Uterus (tissue), 2 donors: ENCODE measurements around the gene CD96.

Source experiments
- POLR2A ChIP-seq, 2 donors: fragments of 450-650 bp; IDR thresholded peaks; one replicate each; pipeline ENCODE4 v1.6.1; 2016; ENCODE audit warnings: antibody characterized with exemption in 2 of 2, mild to moderate bottlenecking in 1 of 2, moderate library complexity in 1 of 2
- TF ChIP-seq, protein P1 (sequence below), 4 experiments: fragments of 200-600 bp in 2 of 4; fragments of 450-650 bp in 2 of 4; sonication (generic) in 2 of 4; IDR thresholded peaks; one replicate each; pipeline ENCODE4 v1.5.1; 2016 to 2019; ENCODE audit warnings: antibody characterized with exemption in 4 of 4, mild to moderate bottlenecking in 2 of 4, moderate library complexity in 1 of 4

DNA sequence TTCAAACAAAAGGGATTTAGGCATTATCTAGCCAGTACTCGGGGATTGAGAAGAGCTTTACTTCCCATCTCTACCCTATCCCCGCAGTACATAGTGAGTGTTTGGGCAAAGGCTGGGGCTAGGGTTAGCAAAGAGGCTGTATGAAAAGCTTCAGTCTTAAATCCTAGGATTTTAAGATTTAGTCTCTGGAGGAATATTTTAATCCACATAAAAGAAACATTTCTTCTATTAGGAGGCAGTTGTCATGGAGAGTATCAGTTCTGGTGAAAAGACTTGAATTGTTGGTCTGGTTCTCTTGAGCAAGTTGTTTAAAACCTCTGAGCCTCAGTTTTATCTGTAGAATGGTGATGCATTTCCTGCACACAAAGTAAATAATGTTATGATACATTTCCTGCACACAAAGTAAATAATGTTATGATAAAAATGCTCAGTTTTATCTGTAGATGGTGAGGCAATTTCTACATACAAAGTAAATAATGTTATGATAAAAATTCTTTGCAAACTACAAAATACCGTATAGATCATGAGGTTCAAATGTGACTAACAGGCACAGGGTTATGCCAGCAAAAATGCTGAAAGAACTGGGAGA lies 107.1 kb downstream of the CD96 start:
- no peak for TF ChIP-seq POLR2A (IDR thresholded peaks at IDR 0.05)
- TF ChIP-seq, protein P1, sequence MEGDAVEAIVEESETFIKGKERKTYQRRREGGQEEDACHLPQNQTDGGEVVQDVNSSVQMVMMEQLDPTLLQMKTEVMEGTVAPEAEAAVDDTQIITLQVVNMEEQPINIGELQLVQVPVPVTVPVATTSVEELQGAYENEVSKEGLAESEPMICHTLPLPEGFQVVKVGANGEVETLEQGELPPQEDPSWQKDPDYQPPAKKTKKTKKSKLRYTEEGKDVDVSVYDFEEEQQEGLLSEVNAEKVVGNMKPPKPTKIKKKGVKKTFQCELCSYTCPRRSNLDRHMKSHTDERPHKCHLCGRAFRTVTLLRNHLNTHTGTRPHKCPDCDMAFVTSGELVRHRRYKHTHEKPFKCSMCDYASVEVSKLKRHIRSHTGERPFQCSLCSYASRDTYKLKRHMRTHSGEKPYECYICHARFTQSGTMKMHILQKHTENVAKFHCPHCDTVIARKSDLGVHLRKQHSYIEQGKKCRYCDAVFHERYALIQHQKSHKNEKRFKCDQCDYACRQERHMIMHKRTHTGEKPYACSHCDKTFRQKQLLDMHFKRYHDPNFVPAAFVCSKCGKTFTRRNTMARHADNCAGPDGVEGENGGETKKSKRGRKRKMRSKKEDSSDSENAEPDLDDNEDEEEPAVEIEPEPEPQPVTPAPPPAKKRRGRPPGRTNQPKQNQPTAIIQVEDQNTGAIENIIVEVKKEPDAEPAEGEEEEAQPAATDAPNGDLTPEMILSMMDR (IDR thresholded peaks at IDR 0.05), result no peak
